Measurements from ENCODE around the gene HEMK1. TPM values are rescaled to one million over a fixed set of nuclear protein-coding genes. Genes with fewer than 3 reads are reported as not detected.

The HEMK1 gene
- polyA plus RNA-seq (2011; rRNA removed) (4.7 and 5.1 TPM in 2 replicates), polyA plus RNA-seq (2017; fragmentation: RNase III; extraction: RNeasy Plus Mini Kit Qiagen cat#74134 plus additional on column Dnase treatment) (4.3 to 5.4 TPM (median 4.3 TPM) in 3 replicates), polyA minus RNA-seq (2011; rRNA and poly(A)+ RNA removed) (7.1 and 9.3 TPM in 2 replicates)
- 5.4 and 7.1 TPM in 2 replicates for polyA plus RNA-seq (2012; cell fraction: cytosol; rRNA removed)
- polyA plus RNA-seq (2012; cell fraction: nucleus; rRNA removed), result 13.6 and 15.4 TPM in 2 replicates

GRCh38 chr3:50568947-50569749, at the start of gene HEMK1:
TSS of gene HEMK1 (plus strand) at chr3:50569522. CDS start at chr3:50571105, 1,583 bp downstream.
- Histone ChIP-seq H3K9me3 (no peaks in the 10 kb centered on the region), H3K4me2 (peak within 1 kb of the TSS; percentile 90), H3K4me3 (peak within 1 kb of the TSS; percentile 98), H3K27ac (peak within 1 kb of the TSS; percentile 95 to 97), H3K4me1 (peaks cover 20% of the 10 kb centered on the region)
- POLR2A ChIA-PET, result interaction anchor here (0.6 to 1.7 kb wide), 17 partner anchors 12 to 1585 kb away, joined by 3 to 15 read pairs (median 4); partner anchors contain the start of genes CISH, CYB561D2, DCAF1 and MANF
- no peak for FAIRE-seq
- DNase-seq (ENCODE audit: low read depth in 1 of 2, low spot score in 1 of 2), result peak; percentile 91 to 95
- WGBS (ENCODE audit: missing lambda C conversion rate), result 0% methylated on average over 7 of the region's 55 CpGs
- no peak for TF ChIP-seq NR3C1 (IDR thresholded peaks at IDR 0.05)
- 0 out of 2 replicates have a peak, but pooled peaks have one; percentile 16 for TF ChIP-seq MAZ (IDR thresholded peaks at IDR 0.05; ENCODE audit: borderline replicate concordance, low read depth, low read length)
- peak; percentile 51 for TF ChIP-seq PHF8 (IDR thresholded peaks at IDR 0.05; ENCODE audit: borderline replicate concordance, low read depth)
- 0 out of 2 replicates have a peak, but pooled peaks have one; percentile 33 for TF ChIP-seq RFX5 (IDR thresholded peaks at IDR 0.05)
- peak; percentile 23 for TF ChIP-seq POLR2A (IDR thresholded peaks at IDR 0.05; ENCODE audit: low read length)
- peak; percentile 85 for TF ChIP-seq MAX (IDR thresholded peaks at IDR 0.05)
- peak; percentile 58 to 89; a peak in 3 of 5 replicates for TF ChIP-seq JUN (IDR thresholded peaks at IDR 0.05)
- TF ChIP-seq CHD2 (IDR thresholded peaks at IDR 0.05; ENCODE audit: low read length, partially characterized antibody), result no peak
- no peak for TF ChIP-seq RCOR1 (IDR thresholded peaks at IDR 0.05; ENCODE audit: low read depth, low read length)
- no peak for TF ChIP-seq KDM1A (IDR thresholded peaks at IDR 0.05; ENCODE audit: low read depth)
- no peak for TF ChIP-seq ATOH8 (CRISPR knock-in tag; IDR thresholded peaks at IDR 0.05; ENCODE audit: low read depth)
- 0 out of 2 replicates have a peak, but pooled peaks have one; percentile 36 for TF ChIP-seq E2F6 (IDR thresholded peaks at IDR 0.05; ENCODE audit: borderline replicate concordance, low read depth)
- peak; percentile 74 for TF ChIP-seq KDM5A (IDR thresholded peaks at IDR 0.05)
- no peak for TF ChIP-seq CBX2 (IDR thresholded peaks at IDR 0.05; ENCODE audit: borderline replicate concordance, low read depth)
- TF ChIP-seq BCL3 (IDR thresholded peaks at IDR 0.05), result peak; percentile 59; the same call in 1 of the 3 replicates
- 0 out of 2 replicates have a peak, but pooled peaks have one; percentile 10 for TF ChIP-seq GATA3 (IDR thresholded peaks at IDR 0.05; ENCODE audit: borderline replicate concordance)
- CTCF ChIA-PET, result interaction anchor here (0.9 to 22.5 kb wide), 4 partner anchors 14 to 80 kb away, joined by 4 to 375 read pairs (median 5); partner anchors contain the start of genes CISH and MAPKAPK3
- peak; percentile 78 to 87 for ATAC-seq

- no peak for ATAC-seq
- WGBS (ENCODE audit: missing lambda C conversion rate), result 36% methylated on average over 1 of the region's 3 CpGs
Observed at GRCh38 chr3:50520849-50521248, 48.5 kb upstream of the HEMK1 start.

More at GRCh38 chr3:50520849-50521248, 48.5 kb upstream of the HEMK1 start:
- Histone ChIP-seq H3K4me1 (no peaks in the 10 kb centered on the region), H3K4me3 (no peak overlapping the region), H3K4me2 (no peak overlapping the region), H3K27ac (no peak overlapping the region), H3K9me3 (no peaks in the 10 kb centered on the region)
- ChIA-PET CTCF (interaction anchor here (0.7 to 5.5 kb wide), 4 partner anchors 22 to 93 kb away, joined by 3 to 35 read pairs (median 16); no protein-coding TSS in a partner anchor), POLR2A (no interaction called here)
- TF ChIP-seq CEBPB (IDR thresholded peaks at IDR 0.05) (no peak), JUN (IDR thresholded peaks at IDR 0.05) (no peak), RFX5 (IDR thresholded peaks at IDR 0.05) (no peak), TFCP2L1 (CRISPR knock-in tag; IDR thresholded peaks at IDR 0.05) (no peak), PBX3 (IDR thresholded peaks at IDR 0.05) (no peak), HDAC2 (IDR thresholded peaks at IDR 0.05) (no peak), CHD4 (IDR thresholded peaks at IDR 0.05; ENCODE audit: borderline replicate concordance) (no peak)
- FAIRE-seq (no peak), DNase-seq (ENCODE audit: low read depth in 1 of 2, low spot score in 1 of 2) (no peak)
